GM21515 (cell line): ENCODE measurements around the gene PSMD5.
"Not testable (repeated sequence)": the region's sequence is repeated elsewhere in the genome, so short reads cannot be mapped to it uniquely, and the experiment has no call there.

ENCODE experiments used
- ATAC-seq: cut with Tn5 transposase; IDR thresholded peaks from one replicate; pipeline ENCODE4 v1.9.1; 2021; ENCODE audit not compliant: unreplicated experiment

PSMD5 gene

DNA sequence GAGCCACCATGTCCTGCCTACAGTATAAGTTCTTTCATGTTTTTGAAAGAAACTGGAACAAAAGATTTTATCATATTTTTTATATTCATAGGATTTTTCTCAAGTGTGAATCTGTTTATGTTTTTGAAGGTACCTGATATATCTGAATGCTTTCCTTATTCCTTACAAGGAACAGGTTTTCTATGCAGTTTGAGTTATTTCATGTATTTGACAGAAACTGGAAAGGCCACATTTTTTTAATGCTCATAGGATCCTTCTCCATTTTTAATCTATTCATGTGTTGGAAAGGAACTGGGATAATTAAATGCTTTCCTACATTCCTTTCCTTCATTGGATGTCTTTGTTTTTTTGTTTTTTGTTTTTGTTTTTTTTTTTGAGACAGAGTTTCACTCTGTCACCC, 33.8 kb downstream of the PSMD5 start:
- ATAC-seq: no peak

GRCh38 chr9:120807607-120808379, 34.9 kb downstream of the PSMD5 start:
- ATAC-seq: no peak

DNA sequence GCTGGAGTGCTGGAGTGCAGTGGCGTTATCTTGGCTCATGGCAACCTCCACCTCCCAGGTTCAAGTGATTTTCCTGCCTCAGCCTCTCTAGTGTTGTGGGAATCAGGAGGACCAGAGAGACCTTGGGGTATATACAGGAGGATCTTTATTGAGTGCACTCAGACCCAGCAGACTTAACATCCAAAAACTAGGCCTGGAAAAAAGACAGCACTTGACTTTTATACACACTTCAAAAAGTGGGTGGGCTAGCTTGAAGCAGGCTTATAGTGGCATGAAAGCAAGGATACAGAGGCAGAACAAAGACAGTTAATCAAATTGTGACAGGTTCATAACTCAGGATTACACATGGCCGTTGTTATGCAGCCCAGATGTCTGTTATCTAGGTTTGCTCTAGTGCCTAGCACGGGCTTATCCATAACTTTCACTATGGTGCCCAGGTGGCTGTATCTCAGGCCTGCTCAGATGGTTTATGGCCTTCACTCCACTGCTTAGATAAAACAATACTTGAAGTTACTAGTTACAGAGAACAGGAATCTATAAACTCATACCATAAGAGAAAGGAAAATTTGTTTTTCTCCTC, 37.8 kb downstream of the PSMD5 start:
- ATAC-seq: not testable (repeated sequence)

- no peak for ATAC-seq
These were observed 41.3 kb downstream of the PSMD5 start for GRCh38 chr9:120801441-120801840.

- ATAC-seq: peak; percentile 89
These were observed 49.6 kb downstream of the PSMD5 start, which contains the start of gene FBXW2 for GRCh38 chr9:120792898-120793765. FBXW2 (minus strand) TSS chr9:120793416; CDS start chr9:120788258, 5,158 bp downstream.

- no peak for ATAC-seq
These were observed 51.6 kb downstream of the PSMD5 start for GRCh38 chr9:120791161-120791560.

- no peak for ATAC-seq
These were observed 54.8 kb downstream of the PSMD5 start for GRCh38 chr9:120787933-120788332.

- no peak for ATAC-seq
These were observed 59.1 kb downstream of the PSMD5 start for GRCh38 chr9:120783602-120784047.

DNA sequence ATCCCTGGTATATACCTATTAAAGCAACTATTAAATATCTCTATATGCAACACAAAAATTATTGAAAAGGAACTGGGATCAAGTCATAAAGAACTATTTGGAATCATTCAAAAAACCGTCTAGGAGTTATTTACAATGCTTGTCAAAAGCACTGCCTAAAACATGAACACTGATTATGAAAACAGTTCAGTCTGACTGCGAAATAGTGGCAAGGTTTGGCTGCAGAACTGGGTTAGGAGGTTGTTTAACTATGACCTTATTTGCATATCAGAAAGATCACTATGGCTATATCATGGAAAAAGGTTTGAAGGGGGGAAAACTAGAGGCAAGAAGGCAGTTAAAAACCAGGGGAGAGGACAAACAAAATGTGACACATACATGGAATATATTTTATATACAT, 61.5 kb downstream of the PSMD5 start:
- ATAC-seq: no peak

- no peak for ATAC-seq
These were observed 62.4 kb downstream of the PSMD5 start for GRCh38 chr9:120780367-120780766.

DNA sequence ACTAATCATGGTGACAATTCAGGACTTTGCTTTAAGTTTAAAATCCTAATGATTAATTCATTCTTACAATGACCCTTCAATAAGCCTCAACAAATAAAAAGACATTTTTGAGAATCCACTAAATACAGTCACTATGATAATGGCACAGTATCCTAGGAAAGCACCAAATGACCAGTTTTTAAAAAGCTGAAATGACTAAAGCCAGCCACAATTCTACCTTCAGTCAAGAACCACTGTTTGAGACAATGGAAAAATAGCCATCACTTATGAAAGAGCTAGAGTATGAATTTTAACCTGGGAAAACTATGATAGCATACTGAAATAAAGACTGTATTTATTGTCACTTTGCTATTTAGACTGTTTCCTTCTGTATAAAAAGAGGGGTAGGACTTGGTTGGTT, 63.5 kb downstream of the PSMD5 start:
- ATAC-seq: no peak

- ATAC-seq: no peak
These were observed 64.0 kb downstream of the PSMD5 start for GRCh38 chr9:120778758-120779157.

- no peak for ATAC-seq
These were observed 65.5 kb downstream of the PSMD5 start for GRCh38 chr9:120777229-120777628.

DNA sequence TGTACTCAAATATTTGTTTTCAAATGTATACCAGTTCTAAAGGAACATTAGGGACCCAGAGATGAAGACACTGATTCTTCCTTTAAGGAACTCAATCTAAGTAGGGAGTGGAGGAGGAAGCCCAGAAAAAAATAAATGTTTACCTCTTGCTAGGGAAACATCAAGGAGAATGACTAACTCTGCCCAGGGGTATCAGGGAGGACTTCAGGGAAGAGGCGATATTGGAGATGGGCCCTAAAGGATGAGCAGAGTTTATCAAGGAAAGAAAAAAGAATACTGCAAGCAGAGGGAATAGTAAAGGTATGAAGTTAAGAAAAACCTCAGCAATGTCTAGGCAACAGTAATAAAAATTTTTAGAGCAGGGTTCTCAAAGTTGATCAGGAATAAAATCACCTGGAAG, 65.9 kb downstream of the PSMD5 start:
- ATAC-seq: no peak

DNA sequence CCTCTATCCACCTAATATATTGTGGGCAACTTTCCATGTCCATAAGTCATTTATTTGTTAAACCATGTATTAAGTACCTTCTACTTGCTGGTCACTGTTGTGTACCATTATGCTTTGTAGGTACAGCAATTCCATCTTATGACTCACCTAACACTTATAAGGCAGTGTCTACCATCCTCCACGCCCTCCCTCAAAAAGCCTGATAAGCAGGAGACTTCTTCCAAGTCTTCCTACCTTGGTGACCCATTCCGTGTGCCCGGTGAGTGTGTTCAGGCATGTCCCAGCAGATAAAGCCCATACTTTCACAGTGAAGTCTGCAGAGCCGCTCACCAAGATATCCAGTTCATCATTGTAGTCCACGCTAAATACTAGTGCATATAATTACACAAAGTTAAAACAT, 66.9 kb downstream of the PSMD5 start:
- ATAC-seq: no peak

DNA sequence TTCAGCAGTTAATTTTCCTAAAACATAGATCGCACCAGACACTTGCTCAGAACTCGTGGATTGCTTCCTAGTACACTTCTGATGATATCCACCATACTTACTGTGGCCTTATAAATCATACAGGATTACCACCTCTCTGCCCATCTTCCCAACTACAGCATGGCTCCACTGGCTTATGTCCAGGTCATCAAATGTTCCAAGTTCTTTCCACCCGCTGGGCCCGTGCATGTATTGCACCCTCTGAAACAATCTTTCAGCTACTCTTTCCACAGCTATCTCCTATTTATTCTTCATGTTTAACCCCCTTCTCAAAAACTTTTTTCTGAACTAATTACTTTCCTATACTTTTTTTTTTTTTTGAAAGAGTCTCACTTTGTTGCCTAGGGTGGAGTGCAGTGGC, 68.0 kb downstream of the PSMD5 start:
- ATAC-seq: no peak

- no peak for ATAC-seq
These were observed 69.5 kb downstream of the PSMD5 start for GRCh38 chr9:120773256-120773655.

GRCh38 chr9:120770931-120771330, 71.8 kb downstream of the PSMD5 start:
- no peak for ATAC-seq

GRCh38 chr9:120768886-120769285, 73.8 kb downstream of the PSMD5 start:
- ATAC-seq: no peak

DNA sequence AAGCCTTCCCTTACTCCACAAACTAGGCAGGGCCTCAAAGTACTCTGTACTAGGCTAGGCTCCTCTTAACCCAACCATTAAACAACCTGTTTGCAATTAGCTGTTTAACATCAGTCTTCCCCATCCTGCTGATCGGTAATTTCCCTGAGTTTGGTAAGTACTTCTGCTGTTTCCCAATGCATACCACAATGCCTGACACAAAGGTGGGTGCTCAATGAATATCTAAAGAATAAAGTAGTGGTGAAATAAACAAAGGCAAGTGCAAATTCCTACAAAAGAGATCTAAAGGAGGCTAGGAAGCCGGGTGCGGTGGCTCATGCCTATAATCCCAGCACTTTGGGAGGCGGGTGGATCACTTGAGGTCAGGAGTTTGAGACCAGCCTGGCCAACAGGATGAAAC, 74.5 kb downstream of the PSMD5 start:
- no peak for ATAC-seq

DNA sequence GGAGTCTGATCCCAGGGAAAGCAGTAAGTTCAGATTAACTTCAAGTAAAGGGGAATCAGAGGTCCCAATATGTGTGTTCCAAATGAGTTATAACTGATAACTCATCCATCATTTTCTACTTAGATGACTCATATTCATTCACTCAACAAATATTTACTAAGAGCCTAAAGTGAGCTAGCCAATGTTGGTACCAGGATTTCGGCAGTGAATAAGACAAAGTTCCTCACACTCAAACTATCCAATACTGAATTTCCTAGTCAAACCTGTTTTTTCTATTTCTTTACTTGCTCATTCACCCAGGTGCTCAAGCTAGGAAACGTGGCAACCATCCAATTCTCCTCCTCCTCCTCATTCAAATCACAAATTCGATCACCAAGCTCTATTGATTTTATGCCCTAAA, 75.3 kb downstream of the PSMD5 start:
- ATAC-seq: no peak
